HEK293T (cell line): ENCODE data around the gene TUBA3C.

Experiments
- CTCF ChIA-PET: fragments of 350-600 bp; formaldehyde crosslinking; extraction: SDS; loops from one replicate; lab custom pipeline; 2021; ENCODE audit warnings: antibody characterized with exemption, inconsistent platforms; lab: Yijun Ruan, JAX
- POLR2A ChIA-PET: fragments of 350-600 bp; formaldehyde crosslinking; extraction: SDS; loops from one replicate; lab custom pipeline; 2020; ENCODE audit warnings: antibody characterized with exemption, inconsistent platforms; lab: Yijun Ruan, JAX
- DNase-seq: peaks from one replicate; pipeline ENCODE4 v3.0.0; 2012; ENCODE audit warnings: mixed read lengths; ENCODE audit errors: extremely low spot score
- ARNT ChIP-seq: fragments of 450-650 bp; IDR thresholded peaks from 2 replicates; pipeline ENCODE4 v1.6.1; 2017; ENCODE audit warnings: mild to moderate bottlenecking
- BHLHE40 ChIP-seq: fragments of 450-650 bp; IDR thresholded peaks from 2 replicates; pipeline ENCODE4 v1.6.1; 2016; ENCODE audit warnings: mild to moderate bottlenecking, moderate library complexity, borderline replicate concordance
- CTBP1 ChIP-seq: fragments of 450-650 bp; IDR thresholded peaks from 2 replicates; pipeline ENCODE4 v1.6.1; 2016; ENCODE audit warnings: borderline replicate concordance
- ELF4 ChIP-seq: fragments of 450-650 bp; IDR thresholded peaks from 2 replicates; pipeline ENCODE4 v1.6.1; 2017; ENCODE audit warnings: antibody characterized with exemption
- FOXA1 ChIP-seq: fragments of 450-650 bp; IDR thresholded peaks from 2 replicates; pipeline ENCODE4 v1.6.1; 2016; ENCODE audit warnings: mild to moderate bottlenecking
- FOXK2 ChIP-seq: fragments of 450-650 bp; IDR thresholded peaks from 2 replicates; pipeline ENCODE4 v1.6.1; 2016; ENCODE audit warnings: mild to moderate bottlenecking
- FOXM1 ChIP-seq: fragments of 450-650 bp; IDR thresholded peaks from 2 replicates; pipeline ENCODE4 v1.6.1; 2017; ENCODE audit warnings: mild to moderate bottlenecking, borderline replicate concordance
- HDGF ChIP-seq: fragments of 450-650 bp; IDR thresholded peaks from 2 replicates; pipeline ENCODE4 v1.6.1; 2017; ENCODE audit warnings: antibody characterized with exemption, borderline replicate concordance
- L3MBTL2 ChIP-seq: fragments of 450-650 bp; conservative IDR thresholded peaks from 2 replicates; pipeline ENCODE4 v1.6.1; 2016; ENCODE audit warnings: mild to moderate bottlenecking
- LEF1 ChIP-seq: fragments of 450-650 bp; IDR thresholded peaks from 2 replicates; pipeline ENCODE4 v1.6.1; 2017; ENCODE audit warnings: mild to moderate bottlenecking, borderline replicate concordance
- NFRKB ChIP-seq: fragments of 450-650 bp; IDR thresholded peaks from 2 replicates; pipeline ENCODE4 v1.6.1; 2016; ENCODE audit warnings: mild to moderate bottlenecking, moderate library complexity
- SP1 ChIP-seq: fragments of 450-650 bp; IDR thresholded peaks from 2 replicates; pipeline ENCODE4 v1.6.1; 2017
- SUZ12 ChIP-seq: fragments of 450-650 bp; IDR thresholded peaks from 2 replicates; pipeline ENCODE4 v1.6.1; 2016; ENCODE audit warnings: mild to moderate bottlenecking
- TARDBP ChIP-seq: fragments of 450-650 bp; IDR thresholded peaks from 2 replicates; pipeline ENCODE4 v1.6.1; 2016
- ZNF384 ChIP-seq: fragments of 450-650 bp; IDR thresholded peaks from 2 replicates; pipeline ENCODE4 v1.6.1; 2016
- TF ChIP-seq, protein P1 (sequence below): fragments of 450-650 bp; IDR thresholded peaks from 2 replicates; pipeline ENCODE4 v1.6.1; 2016

The TUBA3C gene

DNA sequence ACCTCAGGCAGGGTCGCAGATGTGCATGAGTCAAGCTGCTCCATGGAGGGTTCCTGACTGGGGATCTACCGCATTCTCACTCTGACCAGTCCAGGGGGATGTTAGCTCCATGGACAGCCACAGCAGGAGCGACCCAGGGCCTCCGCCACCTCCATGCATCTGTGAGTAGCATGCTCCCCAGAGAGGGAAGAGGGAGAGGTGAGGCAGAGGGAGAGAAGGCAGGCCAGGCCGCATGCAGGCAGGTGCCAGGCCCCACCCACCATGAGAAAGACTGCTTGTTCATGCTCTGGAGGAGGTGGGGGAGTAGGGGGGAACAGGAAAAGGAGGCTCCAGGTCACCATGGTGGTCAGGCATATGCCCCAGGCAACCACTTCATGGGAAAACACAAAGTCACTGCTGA is 20.3 kb downstream of the TUBA3C start:
- POLR2A ChIA-PET: no interaction called here
- no peak for DNase-seq
- TF ChIP-seq BHLHE40: no peak
- no peak for TF ChIP-seq NFRKB
- no peak for TF ChIP-seq ZNF384
- TF ChIP-seq CTBP1: no peak
- CTCF ChIA-PET: no interaction called here

DNA sequence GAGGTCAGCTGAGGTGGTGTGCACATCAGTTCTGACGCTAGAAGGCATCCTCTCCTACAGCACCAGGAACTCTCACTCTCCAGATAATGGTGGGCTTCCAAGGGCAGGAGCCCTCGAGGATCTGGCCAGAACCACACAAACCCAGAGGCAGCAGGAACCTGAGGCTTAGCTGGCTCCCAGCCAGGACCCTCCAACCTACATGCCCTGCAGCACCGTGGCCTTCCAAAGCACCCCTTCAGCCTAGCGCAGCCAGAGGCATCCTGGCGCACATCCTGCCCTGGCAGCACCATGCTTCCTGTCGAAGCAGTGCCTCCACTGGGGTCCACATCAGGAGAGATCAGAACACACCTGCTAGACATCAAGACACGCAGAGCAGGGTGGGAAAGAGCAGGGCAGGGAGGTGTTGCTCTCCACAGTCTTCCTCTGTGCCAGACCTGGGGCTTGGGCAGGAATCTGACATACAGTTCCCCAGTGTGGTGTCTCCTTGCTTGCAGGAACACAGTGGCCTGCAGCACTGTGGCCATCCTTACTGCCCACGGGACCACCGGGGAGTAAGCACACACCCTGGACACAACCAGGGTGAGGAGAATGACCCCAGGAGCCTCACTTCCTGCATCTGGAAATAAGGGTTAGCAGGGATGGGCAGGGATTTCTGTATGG is 21.7 kb downstream of the TUBA3C start:
- TF ChIP-seq ARNT: no peak
- no peak for TF ChIP-seq CTBP1
- TF ChIP-seq SUZ12: no peak
- TF ChIP-seq FOXK2: no peak
- TF ChIP-seq ZNF384: no peak
- TF ChIP-seq, protein P1, sequence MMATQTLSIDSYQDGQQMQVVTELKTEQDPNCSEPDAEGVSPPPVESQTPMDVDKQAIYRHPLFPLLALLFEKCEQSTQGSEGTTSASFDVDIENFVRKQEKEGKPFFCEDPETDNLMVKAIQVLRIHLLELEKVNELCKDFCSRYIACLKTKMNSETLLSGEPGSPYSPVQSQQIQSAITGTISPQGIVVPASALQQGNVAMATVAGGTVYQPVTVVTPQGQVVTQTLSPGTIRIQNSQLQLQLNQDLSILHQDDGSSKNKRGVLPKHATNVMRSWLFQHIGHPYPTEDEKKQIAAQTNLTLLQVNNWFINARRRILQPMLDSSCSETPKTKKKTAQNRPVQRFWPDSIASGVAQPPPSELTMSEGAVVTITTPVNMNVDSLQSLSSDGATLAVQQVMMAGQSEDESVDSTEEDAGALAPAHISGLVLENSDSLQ: no peak
- TF ChIP-seq FOXA1: no peak
- TF ChIP-seq LEF1: no peak
- TF ChIP-seq ELF4: no peak
- no peak for TF ChIP-seq BHLHE40
- TF ChIP-seq HDGF: no peak
- no peak for TF ChIP-seq TARDBP
- TF ChIP-seq L3MBTL2: no peak
- TF ChIP-seq SP1: no peak
- no peak for TF ChIP-seq NFRKB
- CTCF ChIA-PET: no interaction called here

DNA sequence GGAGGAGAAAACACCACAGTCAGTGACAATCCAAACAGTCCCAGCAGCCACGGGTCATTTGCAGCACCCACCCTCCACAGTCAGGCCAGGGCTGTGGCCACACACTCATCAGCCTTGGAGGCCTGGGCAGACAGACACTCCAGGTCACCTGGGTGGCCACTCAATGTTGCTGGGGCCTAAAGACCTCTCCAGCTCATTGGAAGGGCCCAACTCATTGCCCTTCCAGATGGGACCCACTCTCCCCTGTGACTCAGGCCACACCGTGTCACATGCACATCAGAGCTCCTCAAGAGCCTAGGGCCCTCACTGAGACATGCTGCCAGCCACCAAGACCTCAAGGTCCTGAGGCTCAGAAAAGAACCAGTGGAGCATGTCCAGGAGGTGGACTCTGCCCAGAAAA is 22.4 kb downstream of the TUBA3C start:
- POLR2A ChIA-PET: no interaction called here
- DNase-seq: no peak
- TF ChIP-seq FOXM1: no peak
- no peak for TF ChIP-seq HDGF
- TF ChIP-seq, protein P1: no peak
- TF ChIP-seq FOXA1: no peak
- no peak for TF ChIP-seq FOXK2
- no peak for TF ChIP-seq ARNT
- no peak for TF ChIP-seq SP1
- no peak for TF ChIP-seq NFRKB
- no peak for TF ChIP-seq BHLHE40
- no peak for TF ChIP-seq CTBP1
- no peak for TF ChIP-seq L3MBTL2
- TF ChIP-seq SUZ12: no peak
- TF ChIP-seq LEF1: no peak
- no peak for TF ChIP-seq ELF4
- TF ChIP-seq ZNF384: no peak
- no peak for TF ChIP-seq TARDBP
- CTCF ChIA-PET: no interaction called here

More for the DNA sequence above, 21.7 kb downstream of the TUBA3C start:
- no peak for DNase-seq
- POLR2A ChIA-PET: no interaction called here

DNA sequence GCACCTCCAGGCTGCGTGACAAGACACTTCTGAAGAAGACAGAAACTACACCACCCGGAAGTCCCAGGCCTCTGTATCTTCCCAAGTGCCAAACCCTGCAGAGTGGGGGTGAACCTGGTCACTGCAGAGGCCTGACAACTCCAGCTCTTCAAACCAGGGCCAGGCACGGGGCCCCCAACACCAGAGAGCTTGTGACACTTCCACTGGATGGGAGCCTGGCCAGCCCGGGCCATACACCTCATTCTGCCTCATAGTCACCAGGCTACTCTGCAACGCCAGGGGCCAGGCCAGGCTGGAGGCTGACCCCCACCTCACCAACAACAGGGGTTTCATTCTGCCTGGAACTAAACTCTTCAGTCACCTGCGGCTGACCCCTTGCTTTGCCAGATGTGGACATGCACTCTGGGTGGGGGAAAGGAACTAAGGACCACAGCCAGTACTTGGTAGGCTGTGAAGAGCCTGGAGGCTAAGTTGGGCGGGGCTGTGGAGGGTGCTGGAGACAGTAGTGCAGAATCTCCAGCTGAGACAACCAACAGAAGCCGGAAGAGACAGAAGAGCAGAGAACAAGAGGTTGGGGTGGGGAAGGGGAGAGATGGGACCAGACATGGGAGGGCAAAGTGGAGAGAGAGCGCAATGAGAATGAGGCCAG is 23.0 kb downstream of the TUBA3C start:
- ChIA-PET POLR2A (no interaction called here), CTCF (no interaction called here)
- TF ChIP-seq FOXM1: no peak
- TF ChIP-seq HDGF: no peak
- TF ChIP-seq SP1: no peak
- TF ChIP-seq NFRKB: no peak
- no peak for TF ChIP-seq SUZ12
- no peak for TF ChIP-seq L3MBTL2
- no peak for TF ChIP-seq ZNF384
- no peak for TF ChIP-seq ELF4
- TF ChIP-seq FOXA1: no peak
- TF ChIP-seq, protein P1: no peak
- DNase-seq: no peak

DNA sequence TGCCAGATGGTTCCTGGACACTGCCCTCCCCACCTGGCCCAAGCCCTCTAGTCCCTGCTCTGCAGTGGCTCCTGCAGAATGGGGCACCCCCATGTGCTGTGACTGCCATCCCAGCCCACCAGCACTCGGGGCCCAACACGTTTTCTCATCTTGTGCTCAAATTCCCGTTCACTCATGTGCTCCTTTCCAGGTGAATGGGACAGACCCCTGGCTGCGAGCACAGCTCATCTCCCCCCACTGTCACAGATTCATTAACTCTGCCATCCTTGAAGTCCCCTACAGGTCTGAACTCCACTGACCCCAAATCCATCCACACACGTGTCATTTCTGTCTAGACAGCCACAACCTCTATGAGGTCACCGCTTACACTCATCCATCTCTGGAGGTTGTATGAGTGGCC is 23.6 kb downstream of the TUBA3C start:
- no peak for TF ChIP-seq FOXM1
- TF ChIP-seq LEF1: no peak
- no peak for TF ChIP-seq NFRKB
- no peak for TF ChIP-seq L3MBTL2
- no peak for TF ChIP-seq CTBP1
- no peak for TF ChIP-seq TARDBP
- TF ChIP-seq, protein P1: no peak
- TF ChIP-seq ZNF384: no peak
- no peak for TF ChIP-seq FOXK2
- TF ChIP-seq HDGF: no peak
- TF ChIP-seq SUZ12: no peak
- TF ChIP-seq ARNT: no peak
- no peak for TF ChIP-seq ELF4
- no peak for TF ChIP-seq BHLHE40
- TF ChIP-seq FOXA1: no peak
- no peak for TF ChIP-seq SP1
- ChIA-PET CTCF (no interaction called here), POLR2A (no interaction called here)
- DNase-seq: no peak
